Measurements from ENCODE around the gene VPS13A. TPM values are rescaled to one million over a fixed set of nuclear protein-coding genes. Genes with fewer than 3 reads are reported as not detected.

VPS13A gene
- total RNA-seq, 1 donor from 2014 or later: 37.8 TPM

- Histone ChIP-seq H3K4me3 (no peak overlapping the region), H3K36me3 (no peaks in the 10 kb centered on the region), H3K27ac (no peak overlapping the region), H3K27me3 (ENCODE audit: low read depth) (no peaks in the 10 kb centered on the region), H3K9me3 (no peaks in the 10 kb centered on the region), H3K4me1 (no peaks in the 10 kb centered on the region)
- DNase-seq (no peak), ATAC-seq (no peak)
- TF ChIP-seq, protein P1, sequence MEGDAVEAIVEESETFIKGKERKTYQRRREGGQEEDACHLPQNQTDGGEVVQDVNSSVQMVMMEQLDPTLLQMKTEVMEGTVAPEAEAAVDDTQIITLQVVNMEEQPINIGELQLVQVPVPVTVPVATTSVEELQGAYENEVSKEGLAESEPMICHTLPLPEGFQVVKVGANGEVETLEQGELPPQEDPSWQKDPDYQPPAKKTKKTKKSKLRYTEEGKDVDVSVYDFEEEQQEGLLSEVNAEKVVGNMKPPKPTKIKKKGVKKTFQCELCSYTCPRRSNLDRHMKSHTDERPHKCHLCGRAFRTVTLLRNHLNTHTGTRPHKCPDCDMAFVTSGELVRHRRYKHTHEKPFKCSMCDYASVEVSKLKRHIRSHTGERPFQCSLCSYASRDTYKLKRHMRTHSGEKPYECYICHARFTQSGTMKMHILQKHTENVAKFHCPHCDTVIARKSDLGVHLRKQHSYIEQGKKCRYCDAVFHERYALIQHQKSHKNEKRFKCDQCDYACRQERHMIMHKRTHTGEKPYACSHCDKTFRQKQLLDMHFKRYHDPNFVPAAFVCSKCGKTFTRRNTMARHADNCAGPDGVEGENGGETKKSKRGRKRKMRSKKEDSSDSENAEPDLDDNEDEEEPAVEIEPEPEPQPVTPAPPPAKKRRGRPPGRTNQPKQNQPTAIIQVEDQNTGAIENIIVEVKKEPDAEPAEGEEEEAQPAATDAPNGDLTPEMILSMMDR (IDR thresholded peaks at IDR 0.05): no peak
- intact Hi-C loops (cut with DNase I): loop anchor here (10.0 kb wide), 1 partner anchor 335 kb away; no protein-coding TSS in a partner anchor
Measured at GRCh38 chr9:77149879-77150278, 27.5 kb upstream of the VPS13A start.

GRCh38 chr9:77152289-77152688 lies 25.0 kb upstream of the VPS13A start:
- Histone ChIP-seq H3K27ac (no peak overlapping the region), H3K36me3 (no peaks in the 10 kb centered on the region), H3K9me3 (no peaks in the 10 kb centered on the region), H3K4me3 (no peak overlapping the region), H3K27me3 (ENCODE audit: low read depth) (no peaks in the 10 kb centered on the region), H3K4me1 (no peaks in the 10 kb centered on the region)
- TF ChIP-seq, protein P1 (IDR thresholded peaks at IDR 0.05): no peak
- no peak for DNase-seq
- no peak for ATAC-seq
- intact Hi-C loops (cut with DNase I): loop anchor here (10.0 kb wide), 1 partner anchor 337 kb away; no protein-coding TSS in a partner anchor

DNA sequence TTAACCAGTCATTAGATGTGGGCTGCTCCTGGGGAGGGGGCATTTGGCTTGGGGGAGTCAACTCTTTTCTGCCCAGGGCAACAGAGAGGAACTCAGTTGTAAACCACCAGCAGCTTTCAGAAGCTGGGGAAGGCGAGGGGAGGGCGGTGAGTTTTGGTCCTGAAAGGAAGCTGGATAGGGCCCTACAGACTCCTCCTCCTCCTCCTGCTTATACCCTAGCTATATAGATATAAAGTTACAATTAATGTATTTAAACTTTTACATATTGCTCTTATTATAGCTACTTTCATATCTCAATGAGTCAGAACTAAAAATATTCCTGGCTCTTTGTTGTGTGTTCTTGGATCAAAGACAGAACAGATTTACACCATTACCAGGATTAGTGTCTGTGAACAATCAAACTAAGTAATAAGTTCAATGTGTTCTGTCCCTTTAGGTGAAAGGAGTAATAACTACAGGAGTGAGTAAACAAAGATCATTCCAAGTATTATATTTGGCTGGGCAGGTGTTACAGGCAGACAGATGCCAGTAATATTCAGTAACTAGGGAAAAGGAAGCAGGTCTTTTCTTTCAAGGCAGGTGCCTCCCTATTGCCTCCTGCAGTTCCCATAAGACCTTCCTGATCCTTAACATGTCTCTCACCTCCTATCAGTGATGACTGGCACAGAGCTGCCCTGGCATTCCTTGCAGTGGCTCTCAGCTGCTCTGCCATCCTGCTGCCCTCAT lies 20.5 kb upstream of the VPS13A start:
- H3K4me1 ChIP-seq: no peaks in the 10 kb centered on the region
- no peaks in the 10 kb centered on the region for H3K36me3 ChIP-seq
- H3K9me3 ChIP-seq: no peaks in the 10 kb centered on the region
- no peaks in the 10 kb centered on the region for H3K27me3 ChIP-seq (ENCODE audit: low read depth)
- no peak for DNase-seq
- ATAC-seq: no peak
- intact Hi-C loops (cut with DNase I): loop anchor here (10.0 kb wide), 1 partner anchor 342 kb away; no protein-coding TSS in a partner anchor
- H3K27ac ChIP-seq: no peak overlapping the region
- TF ChIP-seq, protein P1 (IDR thresholded peaks at IDR 0.05): no peak
- H3K4me3 ChIP-seq: no peak overlapping the region

GRCh38 chr9:77158772-77159513 lies 18.4 kb upstream of the VPS13A start:
- intact Hi-C loops (cut with DNase I): loop anchor here (10.0 kb wide), 1 partner anchor 344 kb away; no protein-coding TSS in a partner anchor

DNA sequence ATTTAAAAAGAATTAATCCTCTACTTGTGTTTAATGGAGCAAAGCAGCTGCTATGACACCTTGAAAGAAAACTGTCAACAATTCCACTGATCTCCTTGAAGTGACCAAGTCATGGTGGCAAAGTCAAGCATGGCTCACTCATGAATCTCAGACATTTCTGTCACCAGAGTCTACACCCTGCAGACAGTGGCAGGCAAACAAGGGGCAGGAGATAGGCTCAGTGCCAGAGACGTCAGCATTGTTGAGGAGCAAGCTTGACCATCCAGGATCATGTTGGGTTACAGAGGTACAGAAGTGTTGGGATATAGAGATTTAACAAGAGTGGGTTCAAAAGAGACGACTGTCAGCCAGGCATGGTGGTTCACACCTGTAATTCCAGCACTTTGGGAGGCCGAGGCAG lies 16.1 kb upstream of the VPS13A start:
- Histone ChIP-seq H3K9me3 (no peaks in the 10 kb centered on the region), H3K27me3 (ENCODE audit: low read depth) (no peaks in the 10 kb centered on the region), H3K4me1 (peaks cover 8% of the 10 kb centered on the region), H3K36me3 (no peaks in the 10 kb centered on the region), H3K27ac (no peak overlapping the region), H3K4me3 (no peak overlapping the region)
- ATAC-seq (no peak), DNase-seq (no peak)
- TF ChIP-seq, protein P1 (IDR thresholded peaks at IDR 0.05): no peak
- intact Hi-C loops (cut with DNase I): no loop called here

More at GRCh38 chr9:77158772-77159513, 18.4 kb upstream of the VPS13A start:
- H3K4me3 ChIP-seq: no peak overlapping the region
- H3K27me3 ChIP-seq (ENCODE audit: low read depth): no peaks in the 10 kb centered on the region
- peaks cover 5% of the 10 kb centered on the region for H3K4me1 ChIP-seq
- H3K27ac ChIP-seq: no peak overlapping the region
- no peaks in the 10 kb centered on the region for H3K9me3 ChIP-seq
- DNase-seq: no peak
- TF ChIP-seq, protein P1 (IDR thresholded peaks at IDR 0.05): no peak
- no peak for ATAC-seq
- no peaks in the 10 kb centered on the region for H3K36me3 ChIP-seq

Data from lower lobe of right lung (tissue), 2 donors.